ENCODE measurements around the gene MT4.

The MT4 gene

GRCh38 chr16:56600398-56600999 is 35.6 kb downstream of the MT4 start:
- DNase-seq (ENCODE audit: insufficient read length, low spot score) (no peak), FAIRE-seq (peak; percentile 39)

GRCh38 chr16:56601325-56601724 is 36.5 kb downstream of the MT4 start:
- FAIRE-seq = no peak
- no peak for DNase-seq (ENCODE audit: insufficient read length, low spot score)

- no peak for FAIRE-seq
- DNase-seq (ENCODE audit: insufficient read length, low spot score) = no peak
Measured at GRCh38 chr16:56603589-56603988, 38.7 kb downstream of the MT4 start.

DNA sequence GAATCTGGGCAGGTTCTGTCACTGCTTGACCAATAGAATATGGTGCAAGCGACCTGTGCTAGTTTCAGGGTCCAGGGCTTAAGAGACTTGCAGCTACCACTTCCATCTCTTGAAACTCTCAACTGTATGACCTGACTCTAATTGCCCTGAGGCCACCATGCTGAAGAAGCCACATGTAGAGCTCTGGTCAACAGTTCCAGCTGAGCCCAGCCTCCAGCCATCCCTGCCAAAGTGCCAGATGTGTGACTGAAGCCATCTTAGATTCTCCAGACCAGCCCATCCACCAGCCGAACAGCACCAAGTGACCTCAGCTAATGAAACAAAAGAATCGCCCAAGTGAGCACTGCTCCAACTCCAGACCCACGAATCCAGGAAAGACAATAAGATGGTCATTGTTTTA is 40.1 kb downstream of the MT4 start:
- FAIRE-seq = no peak
- no peak for DNase-seq (ENCODE audit: insufficient read length, low spot score)

GRCh38 chr16:56605475-56605874 is 40.6 kb downstream of the MT4 start:
- no peak for FAIRE-seq

GRCh38 chr16:56606071-56606475 is 41.2 kb downstream of the MT4 start:
- DNase-seq (ENCODE audit: insufficient read length, low spot score) (no peak), FAIRE-seq (no peak)

More at GRCh38 chr16:56605475-56605874, 40.6 kb downstream of the MT4 start:
- DNase-seq (ENCODE audit: insufficient read length, low spot score) = no peak

GRCh38 chr16:56606476-56607108 is 41.7 kb downstream of the MT4 start:
- no peak for DNase-seq (ENCODE audit: insufficient read length, low spot score)
- no peak for FAIRE-seq

DNA sequence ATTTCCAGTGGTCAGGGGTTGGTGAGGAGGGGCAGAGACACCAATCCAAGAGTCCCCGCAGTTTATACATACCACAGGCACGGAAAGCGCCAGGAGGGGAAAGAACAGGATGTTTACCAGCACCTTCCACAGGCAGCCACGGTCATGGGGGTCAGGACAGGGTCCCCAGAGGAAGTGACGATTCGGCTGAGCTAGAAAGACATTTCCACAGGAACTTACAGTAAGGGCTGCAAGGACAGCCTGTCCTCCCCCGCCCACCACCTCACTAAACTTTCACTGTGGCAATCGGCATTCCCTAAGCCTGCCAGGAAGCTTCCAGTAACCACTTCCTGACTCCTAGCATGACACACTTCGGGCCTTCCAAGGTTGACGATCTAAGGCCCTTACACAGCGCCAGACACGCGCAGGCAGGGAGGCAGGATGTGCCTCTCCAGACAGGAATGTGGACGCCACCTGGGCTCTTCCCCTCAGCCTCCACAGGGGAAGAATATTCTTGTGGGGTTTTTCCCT is 42.3 kb downstream of the MT4 start:
- DNase-seq (ENCODE audit: insufficient read length, low spot score) (no peak), FAIRE-seq (no peak)

- no peak for DNase-seq (ENCODE audit: insufficient read length, low spot score)
- FAIRE-seq = no peak
Measured at GRCh38 chr16:56607675-56608042, 42.8 kb downstream of the MT4 start.

GRCh38 chr16:56608043-56608875 is 43.4 kb downstream of the MT4 start, which contains the start of gene MT2A:
Gene MT2A, plus strand, starts transcription at chr16:56608584. Its CDS starts 72 bp downstream, at chr16:56608656.
- peak; percentile 45 for FAIRE-seq

DNA sequence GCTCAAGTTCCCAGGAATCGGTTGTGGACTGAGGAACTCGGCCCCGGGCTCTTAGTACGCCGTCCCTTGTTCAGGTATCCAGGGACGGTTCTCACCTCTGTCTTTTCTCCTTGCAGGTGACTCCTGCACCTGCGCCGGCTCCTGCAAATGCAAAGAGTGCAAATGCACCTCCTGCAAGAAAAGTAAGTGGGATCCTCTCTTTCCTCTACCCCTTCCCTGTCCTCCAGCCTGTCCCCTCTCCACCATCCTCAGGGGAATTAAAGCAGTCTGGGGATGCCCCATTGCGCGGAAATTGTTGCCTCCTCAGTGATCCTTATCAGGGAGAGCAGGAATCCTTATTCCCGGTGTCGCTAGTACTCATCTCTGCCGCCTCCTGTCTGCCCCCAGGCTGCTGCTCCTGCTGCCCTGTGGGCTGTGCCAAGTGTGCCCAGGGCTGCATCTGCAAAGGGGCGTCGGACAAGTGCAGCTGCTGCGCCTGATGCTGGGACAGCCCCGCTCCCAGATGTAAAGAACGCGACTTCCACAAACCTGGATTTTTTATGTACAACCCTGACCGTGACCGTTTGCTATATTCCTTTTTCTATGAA is 44.1 kb downstream of the MT4 start:
- DNase-seq (ENCODE audit: insufficient read length, low spot score) = no peak
- FAIRE-seq = peak; percentile 23

More at GRCh38 chr16:56608043-56608875, 43.4 kb downstream of the MT4 start, which contains the start of gene MT2A:
- peak; percentile 88 for DNase-seq (ENCODE audit: insufficient read length, low spot score)

- DNase-seq (ENCODE audit: insufficient read length, low spot score) (peak; percentile 65), FAIRE-seq (peak; percentile 84)
Measured at GRCh38 chr16:56609463-56609921, 44.6 kb downstream of the MT4 start.

- DNase-seq (ENCODE audit: insufficient read length, low spot score) = no peak
- no peak for FAIRE-seq
Measured at GRCh38 chr16:56610017-56610608, 45.2 kb downstream of the MT4 start.

GRCh38 chr16:56610609-56611111 is 45.8 kb downstream of the MT4 start:
- no peak for FAIRE-seq
- DNase-seq (ENCODE audit: insufficient read length, low spot score) = no peak

DNA sequence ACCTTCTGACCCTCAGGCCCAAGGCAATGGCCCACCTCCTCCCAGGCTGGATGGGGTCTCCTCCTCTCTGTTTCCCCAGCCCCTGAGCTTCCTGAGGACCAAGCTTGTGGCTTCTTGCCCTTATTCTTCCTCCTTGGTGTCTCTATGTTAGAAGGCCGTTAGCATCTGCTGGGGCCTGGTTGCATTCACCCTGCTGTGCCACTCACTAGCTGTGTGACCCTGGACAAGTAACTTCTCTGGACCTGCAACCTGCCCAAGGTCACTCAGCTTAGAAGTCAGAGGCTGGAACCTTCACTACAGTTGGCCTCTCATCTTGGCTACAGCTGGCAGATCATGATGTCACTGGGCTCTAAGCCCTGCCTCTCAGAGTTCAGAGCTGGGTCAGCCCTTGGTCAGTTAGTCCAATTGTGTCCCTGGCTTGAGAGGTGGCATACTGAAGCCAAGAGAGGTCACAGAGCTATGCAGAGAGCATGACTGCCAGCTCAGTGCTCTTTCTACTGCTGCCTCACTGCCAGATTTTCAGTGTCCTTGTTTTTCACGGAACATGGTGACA is 46.5 kb downstream of the MT4 start:
- FAIRE-seq = no peak
- no peak for DNase-seq (ENCODE audit: insufficient read length, low spot score)

- no peak for DNase-seq (ENCODE audit: insufficient read length, low spot score)
- FAIRE-seq = no peak
Measured at GRCh38 chr16:56613706-56614105, 48.8 kb downstream of the MT4 start.

DNA sequence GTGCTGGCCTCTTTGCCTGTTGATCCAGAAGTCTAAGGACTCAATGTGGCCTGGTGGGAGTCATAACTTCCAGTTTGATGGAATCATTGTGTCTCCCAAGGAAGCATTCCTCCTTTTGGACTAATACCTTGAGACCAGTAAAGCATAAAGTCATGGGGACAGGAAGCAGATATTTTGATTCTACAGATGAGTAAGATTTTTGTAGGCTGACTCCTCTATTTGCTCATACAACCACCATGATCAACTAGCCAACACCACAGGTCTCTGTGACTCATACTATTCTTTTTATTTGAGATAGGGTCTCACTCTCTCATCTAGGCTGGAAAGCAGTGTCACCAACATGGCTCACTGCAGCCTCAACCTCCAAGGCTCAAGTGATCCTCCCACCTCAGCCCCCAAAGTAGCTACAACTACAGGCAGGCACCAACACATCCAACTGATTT is 49.7 kb downstream of the MT4 start:
- DNase-seq (ENCODE audit: insufficient read length, low spot score) (no peak), FAIRE-seq (no peak)

DNA sequence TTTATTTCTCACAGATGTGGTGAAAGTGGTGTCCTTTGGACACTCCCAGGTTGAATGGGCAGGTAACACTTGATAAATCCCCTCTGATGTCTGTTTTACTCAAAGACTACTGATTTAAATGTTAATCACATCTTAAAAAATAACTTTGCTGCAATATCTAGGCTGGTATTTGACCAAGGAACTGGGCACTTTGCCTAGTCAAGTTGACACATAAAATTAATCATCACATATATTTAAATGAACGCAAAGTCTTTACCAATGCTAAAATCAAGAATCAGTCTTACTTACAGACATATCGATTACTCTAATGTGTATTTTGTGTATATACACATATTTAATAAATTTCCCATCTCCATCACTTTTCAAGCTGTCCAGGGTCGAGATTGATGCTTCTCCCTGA is 50.5 kb downstream of the MT4 start:
- DNase-seq (ENCODE audit: insufficient read length, low spot score) (no peak), FAIRE-seq (no peak)

DNA sequence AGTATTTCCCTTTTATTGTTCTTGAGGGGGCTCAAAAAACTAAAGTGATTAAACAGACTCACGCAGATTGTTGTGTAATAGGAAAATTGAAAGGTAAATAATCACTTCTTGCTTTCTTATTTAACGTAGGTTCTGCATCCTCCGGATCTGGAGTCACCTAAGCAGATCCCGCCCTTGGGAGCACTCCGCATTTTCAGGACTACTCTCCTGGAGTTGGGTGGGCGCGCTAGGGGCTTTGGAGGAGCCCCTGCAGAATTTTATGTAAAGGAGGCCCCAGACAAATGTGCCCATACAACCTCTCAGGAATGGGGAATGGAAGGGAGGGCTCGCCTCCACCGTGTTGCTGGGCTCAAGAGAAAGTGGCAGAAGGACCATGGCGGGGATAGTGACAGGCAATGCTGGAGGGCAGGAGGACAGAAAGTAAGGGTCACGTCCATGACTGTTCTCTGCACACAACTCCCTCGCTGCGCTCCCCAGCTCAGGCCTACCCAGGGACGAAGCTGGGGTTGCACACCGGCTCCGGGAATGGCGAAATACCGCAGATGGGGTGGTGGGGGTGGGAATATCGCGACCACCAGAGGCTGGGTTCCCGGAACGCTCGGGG is 51.8 kb downstream of the MT4 start:
- no peak for DNase-seq (ENCODE audit: insufficient read length, low spot score)
- no peak for FAIRE-seq
